Stomach (tissue), 9 donors: ENCODE results near the gene EGFL7. TPM values are rescaled to one million over a fixed set of nuclear protein-coding genes. Genes with fewer than 3 reads are reported as not detected.

Experiments used
- DNase-seq, 2 donors: peaks; one replicate each; pipeline versions ENCODE4 v3.0.0 to v3.0.0-alpha.2; 2013 to 2019
- H3K27ac ChIP-seq, 5 donors: fragments of 200-600 bp in 4 of 5; sonication (generic) in 4 of 5; one replicate each; pipeline ENCODE4 v1.5.1; 2013 to 2019; ENCODE audit warnings: mild to moderate bottlenecking in 1 of 5, moderate library complexity in 1 of 5
- H3K27me3 ChIP-seq, 3 donors: fragments of 200-600 bp; sonication (generic); one replicate each; pipeline ENCODE4 v1.5.1; 2017 to 2019; ENCODE audit warnings: mixed run types in 1 of 3
- H3K36me3 ChIP-seq, 4 donors: fragments of 200-600 bp; sonication (generic); 1 replicate in 3 of 4; 2 replicates in 1 of 4; pipeline ENCODE4 v1.5.1; 2016 to 2019
- H3K4me1 ChIP-seq, 4 donors: fragments of 200-600 bp; sonication (generic); one replicate each; pipeline ENCODE4 v1.5.1; 2016 to 2019
- H3K4me3 ChIP-seq, 4 donors: fragments of 200-600 bp; sonication (generic) in 3 of 4; one replicate each; pipeline ENCODE4 v1.5.1; 2016 to 2019; ENCODE audit warnings: mild to moderate bottlenecking in 1 of 4
- H3K9me3 ChIP-seq, 4 donors: fragments of 200-600 bp; sonication (generic); one replicate each; pipeline ENCODE4 v1.5.1; 2016 to 2019
- CTCF ChIP-seq, 7 experiments: fragments of 450-650 bp in 4 of 7; fragments of 200-600 bp in 3 of 7; sonication (generic) in 3 of 7; IDR thresholded peaks; one replicate each; pipeline ENCODE4 v1.5.1; 2016 to 2019; ENCODE audit warnings: antibody characterized with exemption in 7 of 7, control low read depth in 2 of 7, mild to moderate bottlenecking in 1 of 7
- EP300 ChIP-seq: sonication (generic); formaldehyde crosslinking; IDR thresholded peaks from one replicate; pipeline ENCODE4 v1.6.1; 2017; ENCODE audit warnings: antibody characterized with exemption
- POLR2A ChIP-seq, 4 donors: fragments of 450-650 bp; IDR thresholded peaks; one replicate each; pipeline ENCODE4 v1.6.1; 2016; ENCODE audit warnings: antibody characterized with exemption in 4 of 4, control low read depth in 2 of 4, mild to moderate bottlenecking in 1 of 4, moderate library complexity in 1 of 4
- POLR2AphosphoS5 ChIP-seq, 3 donors: sonication (generic); formaldehyde crosslinking; IDR thresholded peaks; one replicate each; pipeline ENCODE4 v1.6.1; 2016; ENCODE audit warnings: antibody characterized with exemption in 3 of 3
- WGBS, 5 donors: extraction: QIAGEN DNeasy Blood & Tissue Kit in 3 of 5; methylation state at CpG; one replicate each; pipeline versions ENCODE4 v1.1.5 to v1.1.7; 2013 to 2018; 5-methylcytosine and 5-hydroxymethylcytosine counted together
- intact Hi-C: fragments of 100-400 bp; cut with DNase I; formaldehyde crosslinking; loops from one replicate; pipeline ENCODE4 v1.15.1; 2023; ENCODE audit warnings: low total_unique reads
- polyA plus RNA-seq, 3 donors: library from polyadenylated mRNA; stranded (reverse); fragments of 200-250 nt; gene quantifications; one replicate each; pipeline ENCODE4 v1.2.3, GENCODE V29; 2013
- total RNA-seq, 5 donors: library from RNA; depleted of rRNA; stranded (reverse); fragments of >200 nt; gene quantifications; one replicate each; pipeline versions ENCODE4 v1.1.0 to v1.2.3, GENCODE V29; 2014 to 2016
- donor health status: healthy with polysubstance abuse.
- donor health status: Bipolar disorder and iron deficiency.
- donor health status: healthy.

Gene EGFL7
- total and polyA plus RNA-seq, 8 donors = 20.9 to 1,085 (median 52.2) TPM

DNA sequence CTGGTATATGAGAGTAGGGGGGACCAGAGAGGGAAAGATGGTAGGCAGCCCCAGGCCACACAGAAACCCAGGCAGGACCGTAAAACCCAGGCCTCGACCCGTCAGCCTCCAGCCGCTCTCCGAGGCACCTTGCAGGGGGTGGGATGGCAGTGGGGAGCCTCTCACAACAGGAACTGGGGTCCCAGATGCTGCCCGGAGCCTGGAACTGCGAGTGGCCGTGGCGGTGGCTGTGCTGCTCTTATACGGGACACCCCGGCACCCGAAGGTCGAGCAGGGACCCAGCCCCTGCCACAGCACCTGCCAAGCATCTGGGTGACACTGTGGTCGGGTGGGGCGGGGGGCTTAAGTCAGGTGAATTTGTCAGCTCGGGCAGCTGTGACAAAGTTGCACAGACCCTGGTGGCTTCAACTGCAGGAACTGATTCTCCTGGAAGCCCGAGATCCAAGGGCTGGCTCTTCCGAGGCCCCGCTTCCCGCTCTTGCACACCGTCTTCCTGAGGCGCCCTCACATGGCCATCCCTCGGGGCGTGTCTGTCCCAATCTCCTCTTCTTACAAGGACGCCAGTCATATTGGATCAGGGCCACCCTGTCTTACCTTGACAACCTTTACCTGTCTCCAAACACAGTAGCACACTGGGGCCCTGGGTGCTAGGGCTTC is 47.6 kb upstream of the EGFL7 start:
- 79 to 85% (median 82%) methylated on average over 19 to 25 of the region's 25 CpGs for WGBS, 5 donors
- intact Hi-C loops = no loop called here
- DNase-seq = peak in 1 of 2 donors; percentile 46
- H3K9me3 ChIP-seq = no peaks in the 10 kb centered on the region
- no peaks in the 10 kb centered on the region for H3K27me3 ChIP-seq
- peak overlapping the region; percentile 16 to 67 (median 61) for H3K27ac ChIP-seq
- no peak for TF ChIP-seq EP300
- TF ChIP-seq POLR2AphosphoS5 (IDR thresholded peaks at IDR 0.05) = no peak
- TF ChIP-seq CTCF (IDR thresholded peaks at IDR 0.05) = no peak
- TF ChIP-seq POLR2A (IDR thresholded peaks at IDR 0.05) = no peak
- H3K36me3 ChIP-seq = no peaks in the 10 kb centered on the region
- H3K4me1 ChIP-seq = peaks cover 13 to 65% (median 46%) of the 10 kb centered on the region in 4 donors
- no peak overlapping the region for H3K4me3 ChIP-seq

GRCh38 chr9:136615631-136616306 is 46.9 kb upstream of the EGFL7 start:
- H3K27me3 ChIP-seq = no peaks in the 10 kb centered on the region
- H3K27ac ChIP-seq = peak overlapping the region in 1 of 5 donors; percentile 61
- intact Hi-C loops = no loop called here
- H3K4me1 ChIP-seq = peaks cover 14 to 66% (median 46%) of the 10 kb centered on the region in 4 donors
- no peak overlapping the region for H3K4me3 ChIP-seq
- TF ChIP-seq EP300 (no peak), POLR2A (IDR thresholded peaks at IDR 0.05) (no peak), CTCF (IDR thresholded peaks at IDR 0.05) (no peak), POLR2AphosphoS5 (IDR thresholded peaks at IDR 0.05) (no peak)
- WGBS, 5 donors = 75 to 83% (median 79%) methylated on average over 9 to 17 of the region's 17 CpGs
- no peaks in the 10 kb centered on the region for H3K9me3 ChIP-seq
- H3K36me3 ChIP-seq = no peaks in the 10 kb centered on the region
- DNase-seq = no peak

DNA sequence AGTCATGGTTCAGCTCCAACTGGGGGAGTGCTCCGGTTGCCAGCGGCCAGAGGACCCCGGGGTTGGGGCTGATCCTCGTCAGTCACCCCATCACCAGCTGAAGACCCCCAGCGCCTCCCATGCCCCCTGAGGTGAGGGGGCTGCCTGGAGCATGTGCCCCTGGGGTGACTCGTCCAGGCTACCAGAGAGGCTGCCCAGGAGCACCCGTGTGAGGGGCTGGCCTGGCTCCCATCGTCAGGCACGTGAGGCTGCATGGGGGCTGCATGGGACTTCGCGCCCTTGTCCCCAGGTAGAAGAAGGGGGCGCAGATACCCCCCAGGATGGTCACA is 46.4 kb upstream of the EGFL7 start:
- TF ChIP-seq POLR2AphosphoS5 (IDR thresholded peaks at IDR 0.05) = no peak
- 75 to 91% (median 84%) methylated on average over 8 to 12 of the region's 12 CpGs for WGBS, 5 donors
- Histone ChIP-seq H3K4me3 (no peak overlapping the region), H3K27ac (no peak overlapping the region), H3K9me3 (no peaks in the 10 kb centered on the region), H3K27me3 (peaks cover 0 to under 1% (median 0%) of the 10 kb centered on the region in 3 donors), H3K36me3 (no peaks in the 10 kb centered on the region), H3K4me1 (peaks cover 14 to 71% (median 45%) of the 10 kb centered on the region in 4 donors)
- DNase-seq = peak in 1 of 2 donors; percentile 8
- intact Hi-C loops = no loop called here

DNA sequence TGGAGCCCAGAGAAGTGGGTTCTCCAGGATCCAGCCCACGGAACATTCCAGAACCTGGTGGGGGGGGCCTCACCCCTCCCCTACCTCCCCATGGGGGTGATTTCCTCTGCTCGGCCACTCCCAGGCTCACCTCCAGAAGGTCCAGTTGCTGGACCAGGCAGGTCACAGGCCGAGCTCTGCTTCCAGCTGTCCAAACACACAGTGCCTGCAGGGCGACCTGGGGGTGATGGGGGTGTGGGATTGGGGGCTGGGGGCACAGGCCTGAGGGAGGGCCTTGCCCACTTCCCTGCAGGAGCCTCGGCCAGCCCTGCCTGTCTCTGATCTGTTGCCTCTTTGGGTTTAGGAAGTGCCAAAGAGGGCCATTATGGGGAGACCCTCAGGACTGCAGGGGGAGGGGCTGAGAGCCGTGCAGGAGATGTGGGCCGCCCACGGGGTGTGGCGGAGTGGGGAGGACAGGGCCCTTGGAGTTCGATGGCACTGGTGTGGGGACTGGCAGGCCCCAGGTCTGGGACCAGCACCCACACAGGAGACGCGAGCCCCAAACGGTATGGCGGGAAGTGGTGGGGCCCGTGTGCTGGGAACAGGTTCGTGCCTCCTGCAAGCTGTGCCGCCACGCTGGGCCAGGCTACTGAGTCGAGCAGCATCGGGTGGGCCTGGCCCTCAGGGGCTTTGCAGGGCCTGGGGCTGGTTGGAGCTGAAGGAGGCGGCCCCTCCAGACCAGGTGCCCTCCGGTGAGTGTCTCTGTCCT is 45.6 kb upstream of the EGFL7 start:
- peaks cover 8 to 77% (median 37%) of the 10 kb centered on the region in 4 donors for H3K4me1 ChIP-seq
- no peak for TF ChIP-seq POLR2AphosphoS5 (IDR thresholded peaks at IDR 0.05)
- no peak for TF ChIP-seq POLR2A (IDR thresholded peaks at IDR 0.05)
- TF ChIP-seq EP300 = no peak
- no peak for TF ChIP-seq CTCF (IDR thresholded peaks at IDR 0.05)
- no peaks in the 10 kb centered on the region for H3K9me3 ChIP-seq
- H3K27ac ChIP-seq = no peak overlapping the region
- intact Hi-C loops = no loop called here
- peak in 1 of 2 donors; percentile 11 for DNase-seq
- H3K27me3 ChIP-seq = peaks cover 0 to 4% (median 0%) of the 10 kb centered on the region in 3 donors
- H3K4me3 ChIP-seq = no peak overlapping the region
- 71 to 92% (median 83%) methylated on average over 18 to 22 of the region's 22 CpGs for WGBS, 5 donors
- H3K36me3 ChIP-seq = no peaks in the 10 kb centered on the region
